Mammary epithelial cell (primary cell): ENCODE measurements around the gene RNU1-1.
"Not testable (repeated sequence)": the region's sequence is repeated elsewhere in the genome, so short reads cannot be mapped to it uniquely, and the experiment has no call there.

Experiments used
- CTCF ChIP-seq, 2 donors: IDR thresholded peaks in 1 of 2; conservative IDR thresholded peaks in 1 of 2; 2 replicates each; pipeline ENCODE4 v1.5.1; 2011 to 2012; ENCODE audit warnings: inconsistent platforms in 2 of 2, low read length in 2 of 2, mild to moderate bottlenecking in 2 of 2, control low read depth in 1 of 2, low read depth in 1 of 2; ENCODE audit not compliant: insufficient read depth in 1 of 2; ENCODE audit errors: extremely low read depth in 1 of 2
- EZH2 ChIP-seq: IDR thresholded peaks from 2 replicates; pipeline ENCODE4 v1.6.1; 2012; ENCODE audit warnings: low read length, inconsistent platforms, borderline replicate concordance

GRCh38 chr1:16520435-16521287 is 6.6 kb upstream of the RNU1-1 start:
- TF ChIP-seq EZH2; CTCF (conservative IDR thresholded peaks at IDR 0.05 in 1 of 2, IDR thresholded peaks at IDR 0.05 in 1 of 2; ENCODE audit: extremely low read depth in 1 of 2, insufficient read depth in 1 of 2, low read depth in 1 of 2, low read length in 2 of 2): not testable (repeated sequence)
